DOHH2 (cell line): Measurements from ENCODE around the gene CCDC83.
A peak's percentile ranks its signal among the peaks of the same experiment; 100 is the strongest.

Source experiments
- H3F3A ChIP-seq: fragments of 200-600 bp; sonication (generic), shearing (Covaris generic); 2 replicates; pipeline ENCODE4 v1.6.0; 2016; ENCODE audit warnings: antibody characterized with exemption, mild to moderate bottlenecking; ENCODE audit not compliant: control insufficient read depth, insufficient read depth
- H3K27ac ChIP-seq: fragments of 200-600 bp; sonication (generic); 2 replicates; pipeline ENCODE4 v1.5.1; 2014; ENCODE audit warnings: low read depth, mild to moderate bottlenecking, low read length, moderate library complexity
- H3K27me3 ChIP-seq: fragments of 200-600 bp; sonication (generic); 2 replicates; pipeline ENCODE4 v1.6.1; 2014; ENCODE audit warnings: mild to moderate bottlenecking, low read length, mixed read lengths; ENCODE audit not compliant: control insufficient read depth
- H3K36me3 ChIP-seq: fragments of 200-600 bp; sonication (generic); 2 replicates; pipeline ENCODE4 v1.6.1; 2014; ENCODE audit warnings: mild to moderate bottlenecking, low read length, moderate library complexity, mixed read lengths; ENCODE audit not compliant: control insufficient read depth
- H3K4me1 ChIP-seq: fragments of 200-600 bp; sonication (generic); 2 replicates; pipeline ENCODE4 v1.6.1; 2014; ENCODE audit warnings: mild to moderate bottlenecking, low read length, mixed read lengths; ENCODE audit not compliant: control insufficient read depth
- H3K4me2 ChIP-seq: fragments of 200-600 bp; sonication (generic); 2 replicates; pipeline ENCODE4 v1.6.0; 2014; ENCODE audit warnings: mild to moderate bottlenecking, low read length, moderate library complexity
- H3K4me3 ChIP-seq: fragments of 200-600 bp; sonication (generic); 2 replicates; pipeline ENCODE4 v1.5.1; 2014; ENCODE audit warnings: mild to moderate bottlenecking, low read length, mixed read lengths
- H3K79me2 ChIP-seq: fragments of 200-600 bp; sonication (generic); 2 replicates; pipeline ENCODE4 v1.6.1; 2014; ENCODE audit warnings: mild to moderate bottlenecking, low read length, mixed read lengths; ENCODE audit not compliant: control insufficient read depth
- H3K9me2 ChIP-seq: fragments of 200-600 bp; sonication (generic); replicated peaks from 2 replicates; pipeline ENCODE4 v1.6.1; 2014; ENCODE audit warnings: mild to moderate bottlenecking, low read length, mixed read lengths; ENCODE audit not compliant: control insufficient read depth
- H3K9me3 ChIP-seq: fragments of 200-600 bp; sonication (generic); 2 replicates; pipeline ENCODE4 v1.6.1; 2014; ENCODE audit warnings: antibody characterized with exemption, low read length, mixed read lengths; ENCODE audit not compliant: control insufficient read depth, insufficient read depth
- H4K20me1 ChIP-seq: fragments of 200-600 bp; sonication (generic); 2 replicates; pipeline ENCODE4 v1.6.0; 2014; ENCODE audit warnings: low read depth, mild to moderate bottlenecking, antibody characterized with exemption, low read length, moderate library complexity; ENCODE audit not compliant: control insufficient read depth, insufficient read depth
- CTCF ChIP-seq: fragments of 200-600 bp; sonication (generic); IDR thresholded peaks from one replicate; pipeline ENCODE4 v1.5.1; 2014; ENCODE audit warnings: antibody characterized with exemption, mild to moderate bottlenecking, low read depth, low read length; ENCODE audit not compliant: poor library complexity, severe bottlenecking
- EZH2phosphoT487 ChIP-seq: fragments of 200-600 bp; sonication (generic); IDR thresholded peaks from 2 replicates; pipeline ENCODE4 v1.6.1; 2017; ENCODE audit warnings: borderline replicate concordance, mild to moderate bottlenecking, antibody characterized with exemption, low read length, moderate library complexity, mixed read lengths

Gene CCDC83

DNA sequence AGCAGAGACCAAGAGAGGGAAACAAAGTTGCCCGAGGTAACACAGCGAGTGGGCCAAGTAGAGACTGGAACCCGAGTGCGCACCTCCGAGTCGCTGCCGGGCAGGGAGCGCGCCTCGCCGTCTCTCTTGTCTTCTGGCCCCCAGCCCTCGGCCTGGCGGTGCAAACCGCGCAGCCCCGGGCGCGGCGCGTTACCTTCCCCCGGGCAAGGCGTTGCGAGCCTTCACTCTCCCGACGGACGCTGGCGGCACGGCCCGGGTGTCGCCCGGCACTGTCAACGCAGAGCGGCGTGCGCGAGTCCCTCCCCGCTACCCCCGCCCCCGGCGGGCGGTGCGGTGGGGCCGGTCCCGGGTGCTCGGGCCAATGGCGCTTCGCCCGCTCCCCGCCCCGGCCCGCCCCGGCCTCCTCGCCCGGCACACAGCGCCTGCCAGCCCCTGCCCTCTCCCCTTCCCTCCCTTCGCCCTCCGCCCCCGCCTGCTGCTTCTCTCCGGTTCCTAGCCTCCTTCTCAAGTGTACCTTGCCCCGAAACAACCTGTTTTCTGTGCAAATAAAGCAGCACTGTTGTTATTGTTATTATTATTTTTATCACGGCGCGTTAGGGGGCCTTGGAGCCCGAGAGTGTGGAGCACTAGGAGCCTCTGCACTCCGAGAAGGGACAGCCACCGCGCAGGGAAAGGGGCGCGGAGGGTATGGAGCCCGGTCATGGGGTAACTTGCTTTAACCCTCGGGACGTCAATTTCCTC is 44.1 kb upstream of the CCDC83 start, which contains the start of gene SYTL2:
Gene SYTL2, minus strand, starts transcription at position 271 of the 741 bp plus-strand sequence. CDS start 53,416 bp downstream, outside the sequence.
- no peaks in the 10 kb centered on the region for H4K20me1 ChIP-seq
- H3K4me2 ChIP-seq: peak within 1 kb of the TSS; percentile 88
- H3K4me1 ChIP-seq: peaks cover 25% of the 10 kb centered on the region
- H3K9me2 ChIP-seq: no peaks in the 10 kb centered on the region
- H3K79me2 ChIP-seq: no peaks in the 10 kb centered on the region
- H3F3A ChIP-seq: no peaks in the 10 kb centered on the region
- peaks cover 33% of the 10 kb centered on the region for H3K27me3 ChIP-seq
- no peaks in the 10 kb centered on the region for H3K36me3 ChIP-seq
- H3K4me3 ChIP-seq: peak within 1 kb of the TSS; percentile 70
- H3K9me3 ChIP-seq: no peaks in the 10 kb centered on the region
- H3K27ac ChIP-seq: no peak within 1 kb of the TSS
- TF ChIP-seq CTCF (no peak), EZH2phosphoT487 (peak; percentile 66; the same call in 1 of the 2 replicates)

DNA sequence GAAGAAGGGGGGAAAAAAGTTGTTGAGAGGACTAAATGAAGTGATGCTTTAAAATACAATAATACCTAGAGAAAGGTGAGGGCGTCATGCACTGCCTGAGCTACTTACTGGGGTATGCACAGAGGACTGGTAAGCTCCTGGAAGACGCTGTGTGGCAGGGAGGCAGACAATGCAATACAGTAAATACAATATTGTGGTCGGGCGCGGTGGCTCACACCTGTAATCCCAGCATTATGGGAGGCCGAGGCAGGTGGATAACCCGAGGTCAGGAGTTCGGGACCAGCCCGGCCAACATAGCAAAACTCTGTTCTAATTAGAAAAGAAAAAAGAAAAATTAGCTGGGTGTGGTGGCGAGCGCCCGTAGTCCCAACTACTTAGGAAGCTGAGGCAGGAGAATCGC is 43.6 kb upstream of the CCDC83 start:
- no peaks in the 10 kb centered on the region for H3F3A ChIP-seq
- H3K9me2 ChIP-seq: no peaks in the 10 kb centered on the region
- H3K79me2 ChIP-seq: no peaks in the 10 kb centered on the region
- no peaks in the 10 kb centered on the region for H3K36me3 ChIP-seq
- no peak overlapping the region for H3K27ac ChIP-seq
- peak overlapping the region; percentile 88 for H3K4me2 ChIP-seq
- no peak for TF ChIP-seq EZH2phosphoT487
- no peak for TF ChIP-seq CTCF
- H3K4me1 ChIP-seq: peaks cover 25% of the 10 kb centered on the region
- no peaks in the 10 kb centered on the region for H3K9me3 ChIP-seq
- peak overlapping the region; percentile 70 for H3K4me3 ChIP-seq
- H4K20me1 ChIP-seq: no peaks in the 10 kb centered on the region
- H3K27me3 ChIP-seq: peaks cover 33% of the 10 kb centered on the region

GRCh38 chr11:85813721-85814120 is 41.5 kb upstream of the CCDC83 start:
- Histone ChIP-seq H3K4me2 (no peak overlapping the region), H3K27me3 (peaks cover 33% of the 10 kb centered on the region)
- TF ChIP-seq CTCF: no peak
- no peak for TF ChIP-seq EZH2phosphoT487

More at GRCh38 chr11:85813721-85814120, 41.5 kb upstream of the CCDC83 start:
- no peaks in the 10 kb centered on the region for H3K9me2 ChIP-seq
- H3K4me1 ChIP-seq: peaks cover 25% of the 10 kb centered on the region
- H3K79me2 ChIP-seq: no peaks in the 10 kb centered on the region
- H3K4me3 ChIP-seq: no peak overlapping the region
- no peak overlapping the region for H3K27ac ChIP-seq
- no peaks in the 10 kb centered on the region for H3K9me3 ChIP-seq
- no peaks in the 10 kb centered on the region for H3F3A ChIP-seq
- no peaks in the 10 kb centered on the region for H3K36me3 ChIP-seq
- H4K20me1 ChIP-seq: no peaks in the 10 kb centered on the region
